ENCODE results near the gene ESF1. TPM values are rescaled to one million over a fixed set of nuclear protein-coding genes. Genes with fewer than 3 reads are reported as not detected.

The ESF1 gene
- total RNA-seq, 1 donor from 2014 or later, result 16.1 TPM

- no peak for TF ChIP-seq CTCF (IDR thresholded peaks at IDR 0.05; ENCODE audit: partially characterized antibody, unreplicated experiment)
- no peak overlapping the region for H3K4me3 Mint-ChIP-seq (ENCODE audit: unreplicated experiment)
- no peaks in the 10 kb centered on the region for H3K27me3 Mint-ChIP-seq (ENCODE audit: unreplicated experiment)
- peaks cover 3% of the 10 kb centered on the region for H3K9me3 Mint-ChIP-seq (ENCODE audit: unreplicated experiment)
- H3K4me1 Mint-ChIP-seq (ENCODE audit: low read depth, unreplicated experiment), result peaks cover 4% of the 10 kb centered on the region
- H3K36me3 Mint-ChIP-seq (ENCODE audit: unreplicated experiment), result peaks cover 13% of the 10 kb centered on the region
- no peak for DNase-seq
- no peak overlapping the region for H3K27ac Mint-ChIP-seq (ENCODE audit: unreplicated experiment)
Observed at GRCh38 chr20:13715171-13715570, 69.5 kb downstream of the ESF1 start.

GRCh38 chr20:13708234-13708633 lies 76.5 kb downstream of the ESF1 start:
- H3K27me3 Mint-ChIP-seq (ENCODE audit: unreplicated experiment), result no peaks in the 10 kb centered on the region
- no peak for DNase-seq
- TF ChIP-seq CTCF (IDR thresholded peaks at IDR 0.05; ENCODE audit: partially characterized antibody, unreplicated experiment), result no peak

GRCh38 chr20:13703265-13703664 lies 81.5 kb downstream of the ESF1 start:
- H3K27ac Mint-ChIP-seq (ENCODE audit: unreplicated experiment), result no peak overlapping the region
- no peaks in the 10 kb centered on the region for H3K27me3 Mint-ChIP-seq (ENCODE audit: unreplicated experiment)
- DNase-seq, result no peak

More at GRCh38 chr20:13708234-13708633, 76.5 kb downstream of the ESF1 start:
- Mint-ChIP-seq H3K4me1 (ENCODE audit: low read depth, unreplicated experiment) (no peaks in the 10 kb centered on the region), H3K36me3 (ENCODE audit: unreplicated experiment) (peaks cover 13% of the 10 kb centered on the region), H3K9me3 (ENCODE audit: unreplicated experiment) (no peaks in the 10 kb centered on the region), H3K4me3 (ENCODE audit: unreplicated experiment) (no peak overlapping the region), H3K27ac (ENCODE audit: unreplicated experiment) (no peak overlapping the region)

GRCh38 chr20:13701486-13701885 lies 83.2 kb downstream of the ESF1 start:
- Mint-ChIP-seq H3K27me3 (ENCODE audit: unreplicated experiment) (no peaks in the 10 kb centered on the region), H3K9me3 (ENCODE audit: unreplicated experiment) (no peaks in the 10 kb centered on the region), H3K4me1 (ENCODE audit: low read depth, unreplicated experiment) (no peaks in the 10 kb centered on the region), H3K36me3 (ENCODE audit: unreplicated experiment) (no peaks in the 10 kb centered on the region), H3K27ac (ENCODE audit: unreplicated experiment) (no peak overlapping the region), H3K4me3 (ENCODE audit: unreplicated experiment) (no peak overlapping the region)
- no peak for DNase-seq
- no peak for TF ChIP-seq CTCF (IDR thresholded peaks at IDR 0.05; ENCODE audit: partially characterized antibody, unreplicated experiment)

More at GRCh38 chr20:13703265-13703664, 81.5 kb downstream of the ESF1 start:
- Mint-ChIP-seq H3K4me3 (ENCODE audit: unreplicated experiment) (no peak overlapping the region), H3K36me3 (ENCODE audit: unreplicated experiment) (no peaks in the 10 kb centered on the region), H3K4me1 (ENCODE audit: low read depth, unreplicated experiment) (no peaks in the 10 kb centered on the region), H3K9me3 (ENCODE audit: unreplicated experiment) (no peaks in the 10 kb centered on the region)
- no peak for TF ChIP-seq CTCF (IDR thresholded peaks at IDR 0.05; ENCODE audit: partially characterized antibody, unreplicated experiment)

GRCh38 chr20:13700761-13701160 lies 84.0 kb downstream of the ESF1 start:
- Mint-ChIP-seq H3K4me3 (ENCODE audit: unreplicated experiment) (no peak overlapping the region), H3K9me3 (ENCODE audit: unreplicated experiment) (no peaks in the 10 kb centered on the region), H3K4me1 (ENCODE audit: low read depth, unreplicated experiment) (no peaks in the 10 kb centered on the region), H3K27ac (ENCODE audit: unreplicated experiment) (no peak overlapping the region), H3K27me3 (ENCODE audit: unreplicated experiment) (no peaks in the 10 kb centered on the region), H3K36me3 (ENCODE audit: unreplicated experiment) (no peaks in the 10 kb centered on the region)
- DNase-seq, result no peak
- no peak for TF ChIP-seq CTCF (IDR thresholded peaks at IDR 0.05; ENCODE audit: partially characterized antibody, unreplicated experiment)
